Measurements from ENCODE around the gene CNTNAP2. TPM values are rescaled to one million over a fixed set of nuclear protein-coding genes. Genes with fewer than 3 reads are reported as not detected.

CNTNAP2 gene
- total and polyA plus RNA-seq, 2 of the 13 experiments (the other 11 are each of a cell fraction or from before 2014, with no cell fraction given), result 0.40 to 0.42 TPM

- Histone ChIP-seq H3K36me3 (replicated peaks in 1 of 2; ENCODE audit: control insufficient read depth in 1 of 2, insufficient read depth in 2 of 2, low read length in 2 of 2) (no peaks in the 10 kb centered on the region), H3K27ac (ENCODE audit: extremely low read length, insufficient read depth, low read length) (no peak overlapping the region), H3K79me2 (ENCODE audit: insufficient read depth, low read length) (no peaks in the 10 kb centered on the region), H4K20me1 (ENCODE audit: insufficient read depth, low read length) (no peaks in the 10 kb centered on the region), H2AFZ (ENCODE audit: low read length) (no peak overlapping the region), H3K4me2 (ENCODE audit: low read depth, low read length) (no peak overlapping the region), H3K9ac (ENCODE audit: insufficient read depth, low read depth, low read length) (no peak overlapping the region), H3K4me3 (replicated peaks in 1 of 3; ENCODE audit: insufficient read depth in 1 of 3, low read depth in 2 of 3, low read length in 3 of 3) (no peak overlapping the region), H3K27me3 (ENCODE audit: control insufficient read depth in 1 of 2, insufficient read depth in 2 of 2, low read length in 2 of 2) (no peaks in the 10 kb centered on the region), H3K4me1 (ENCODE audit: insufficient read depth, low read length) (no peaks in the 10 kb centered on the region), H3K9me3 (ENCODE audit: low read length) (peaks cover 56% of the 10 kb centered on the region)
- ChIA-PET POLR2A (no interaction called here), CTCF (ENCODE audit: low intra/inter-chr PET ratio, low total read pairs) (no interaction called here)
- no TSS peak for BruUV-seq (replicated peaks)
- no peak for FAIRE-seq
- WGBS (ENCODE audit: low lambda C conversion rate), result 5% methylated on average over 1 of the region's 1 CpG
- no peak for ATAC-seq
- in situ Hi-C loops (cut with HindIII; ENCODE audit: extremely low pct_ligation_motif_present, low pct_unique_long_range_greater_than_20kb), result no loop called here
- DNase-seq (ENCODE audit: low spot score), result no peak
- intact Hi-C loops (cut with micrococcal nuclease; ENCODE audit: unreplicated experiment), result no loop called here
- TF ChIP-seq ZNF530 (CRISPR knock-in tag; IDR thresholded peaks at IDR 0.05; ENCODE audit: low read depth) (no peak), DMTF1 (CRISPR knock-in tag; IDR thresholded peaks at IDR 0.05) (no peak), HOMEZ (CRISPR knock-in tag; IDR thresholded peaks at IDR 0.05; ENCODE audit: low read depth) (no peak), SP5 (CRISPR knock-in tag; IDR thresholded peaks at IDR 0.05; ENCODE audit: borderline replicate concordance, low read depth) (no peak), ARHGAP35 (CRISPR knock-in tag; IDR thresholded peaks at IDR 0.05; ENCODE audit: borderline replicate concordance) (no peak), LRRFIP1 (CRISPR knock-in tag; conservative IDR thresholded peaks at IDR 0.05) (no peak), NFKBIZ (CRISPR knock-in tag; IDR thresholded peaks at IDR 0.05) (no peak), MEIS1 (CRISPR knock-in tag; IDR thresholded peaks at IDR 0.05; ENCODE audit: borderline replicate concordance) (no peak), ZNF343 (CRISPR knock-in tag; IDR thresholded peaks at IDR 0.05) (no peak), GRHL1 (CRISPR knock-in tag; conservative IDR thresholded peaks at IDR 0.05) (no peak), ZNF3 (CRISPR knock-in tag; IDR thresholded peaks at IDR 0.05) (no peak), ZNF615 (CRISPR knock-in tag; IDR thresholded peaks at IDR 0.05; ENCODE audit: borderline replicate concordance) (no peak), KLF13 (CRISPR knock-in tag; IDR thresholded peaks at IDR 0.05) (no peak), MNT (IDR thresholded peaks at IDR 0.05) (no peak)
These were observed 953.2 kb downstream of the CNTNAP2 start for GRCh38 chr7:147069771-147070170.
